MM.1S (cell line): ENCODE data around the gene CCDC150.

Experiments
- DNase-seq: peaks from one replicate; pipeline ENCODE4 v3.0.0-alpha.2; 2015
- H2AFZ ChIP-seq: fragments of 300-600 bp; sonication (generic); 2 replicates; pipeline ENCODE4 v1.6.0; 2016; ENCODE audit warnings: antibody characterized with exemption, low read length
- H3F3A ChIP-seq: fragments of 300-600 bp; sonication (generic); 2 replicates; pipeline ENCODE4 v1.6.1; 2016; ENCODE audit warnings: mild to moderate bottlenecking, antibody characterized with exemption, low read length, moderate library complexity, mixed read lengths; ENCODE audit not compliant: insufficient read depth
- H3K27ac ChIP-seq: fragments of 300-600 bp; sonication (generic); 2 replicates; pipeline ENCODE4 v1.5.1; 2016; ENCODE audit warnings: mild to moderate bottlenecking, low read length
- H3K27me3 ChIP-seq: fragments of 300-600 bp; sonication (generic); replicated peaks from 2 replicates; pipeline ENCODE4 v1.6.0; 2016; ENCODE audit warnings: low read length; ENCODE audit not compliant: insufficient read depth
- H3K36me3 ChIP-seq: fragments of 300-600 bp; sonication (generic); replicated peaks from 2 replicates; pipeline ENCODE4 v1.6.1; 2016; ENCODE audit warnings: mild to moderate bottlenecking, low read length, mixed read lengths; ENCODE audit not compliant: insufficient read depth
- H3K4me1 ChIP-seq: fragments of 300-600 bp; sonication (generic); 2 replicates; pipeline ENCODE4 v1.6.1; 2016; ENCODE audit warnings: low read length, mixed read lengths
- H3K4me2 ChIP-seq: fragments of 300-600 bp; sonication (generic); 2 replicates; pipeline ENCODE4 v1.6.0; 2016; ENCODE audit warnings: low read depth, low read length
- H3K4me3 ChIP-seq: fragments of 300-600 bp; sonication (generic); 2 replicates; pipeline ENCODE4 v1.5.1; 2016; ENCODE audit warnings: low read length, mixed read lengths
- H3K79me2 ChIP-seq: fragments of 300-600 bp; sonication (generic); 2 replicates; pipeline ENCODE4 v1.6.1; 2016; ENCODE audit warnings: mixed run types, low read length, mixed read lengths
- H3K9ac ChIP-seq: fragments of 300-600 bp; sonication (generic); 2 replicates; pipeline ENCODE4 v1.6.1; 2016; ENCODE audit warnings: low read length, mixed read lengths
- H3K9me2 ChIP-seq: fragments of 300-600 bp; sonication (generic); replicated peaks from 2 replicates; pipeline ENCODE4 v1.6.1; 2016; ENCODE audit warnings: mild to moderate bottlenecking, low read length, mixed read lengths; ENCODE audit not compliant: insufficient read depth
- H3K9me3 ChIP-seq: fragments of 300-600 bp; sonication (generic); replicated peaks from 2 replicates; pipeline ENCODE4 v1.6.1; 2016; ENCODE audit warnings: mild to moderate bottlenecking, low read length, mixed read lengths; ENCODE audit not compliant: insufficient read depth
- H4K20me1 ChIP-seq: fragments of 300-600 bp; sonication (generic); 2 replicates; pipeline ENCODE4 v1.6.1; 2016; ENCODE audit warnings: mild to moderate bottlenecking, low read length, moderate library complexity, mixed read lengths; ENCODE audit not compliant: insufficient read depth
- CTCF ChIP-seq: fragments of 300-600 bp; sonication (generic); IDR thresholded peaks from 2 replicates; pipeline ENCODE4 v1.5.1; 2016; ENCODE audit warnings: antibody characterized with exemption, low read length, mixed read lengths
- EZH2 ChIP-seq: fragments of 300-600 bp; sonication (generic); optimal IDR thresholded peaks from 2 replicates; pipeline ENCODE3; 2017; ENCODE audit warnings: low read depth, mild to moderate bottlenecking, antibody characterized with exemption, low read length, mixed read lengths
- EZH2phosphoT487 ChIP-seq: fragments of 300-600 bp; sonication (generic); IDR thresholded peaks from 2 replicates; pipeline ENCODE4 v1.6.1; 2018; ENCODE audit warnings: antibody characterized with exemption, low read length

CCDC150 gene

GRCh38 chr2:196597531-196597930, 42.0 kb upstream of the CCDC150 start:
- no peak overlapping the region for H3K4me2 ChIP-seq
- H3K4me1 ChIP-seq: no peaks in the 10 kb centered on the region
- H4K20me1 ChIP-seq: no peaks in the 10 kb centered on the region
- no peaks in the 10 kb centered on the region for H3K9me3 ChIP-seq
- H3F3A ChIP-seq: no peaks in the 10 kb centered on the region
- no peaks in the 10 kb centered on the region for H3K27me3 ChIP-seq
- H3K9me2 ChIP-seq: no peaks in the 10 kb centered on the region
- no peaks in the 10 kb centered on the region for H3K36me3 ChIP-seq
- TF ChIP-seq EZH2 (no peak), CTCF (no peak), EZH2phosphoT487 (no peak)
- no peak for DNase-seq
- no peak overlapping the region for H2AFZ ChIP-seq
- H3K9ac ChIP-seq: no peak overlapping the region
- no peaks in the 10 kb centered on the region for H3K79me2 ChIP-seq
- no peak overlapping the region for H3K27ac ChIP-seq
- no peak overlapping the region for H3K4me3 ChIP-seq

GRCh38 chr2:196598412-196598811, 41.1 kb upstream of the CCDC150 start:
- Histone ChIP-seq H3K4me2 (no peak overlapping the region), H3K27ac (no peak overlapping the region), H4K20me1 (no peaks in the 10 kb centered on the region), H3K36me3 (no peaks in the 10 kb centered on the region), H3K9me2 (no peaks in the 10 kb centered on the region), H3F3A (no peaks in the 10 kb centered on the region), H2AFZ (no peak overlapping the region), H3K79me2 (no peaks in the 10 kb centered on the region), H3K27me3 (no peaks in the 10 kb centered on the region), H3K4me3 (no peak overlapping the region), H3K9me3 (no peaks in the 10 kb centered on the region), H3K4me1 (no peaks in the 10 kb centered on the region), H3K9ac (no peak overlapping the region)
- TF ChIP-seq EZH2phosphoT487: no peak
- TF ChIP-seq CTCF: no peak
- TF ChIP-seq EZH2: no peak
- DNase-seq: no peak

DNA sequence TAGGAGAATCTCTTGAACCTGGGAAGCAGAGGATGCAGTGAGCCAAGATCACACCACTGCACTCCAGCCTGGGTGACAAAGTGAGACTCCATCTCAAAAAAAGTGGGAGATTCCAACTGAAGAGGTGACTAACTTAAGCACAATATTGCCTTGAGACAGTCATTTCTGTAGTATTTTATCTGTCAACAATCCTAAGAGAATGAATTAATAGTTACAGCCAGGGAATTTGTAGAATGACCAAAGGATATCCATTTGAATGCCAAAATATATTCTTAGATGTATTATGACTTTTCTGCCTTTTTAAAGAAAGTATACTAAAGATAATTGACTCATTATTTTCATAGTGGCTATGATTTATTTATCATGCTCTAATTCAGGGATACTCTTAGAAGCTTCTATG, 40.7 kb upstream of the CCDC150 start:
- Histone ChIP-seq H2AFZ (no peak overlapping the region), H3K9me3 (no peaks in the 10 kb centered on the region), H3K9me2 (no peaks in the 10 kb centered on the region)

More for the DNA sequence above, 40.7 kb upstream of the CCDC150 start:
- Histone ChIP-seq H4K20me1 (no peaks in the 10 kb centered on the region), H3K27ac (no peak overlapping the region), H3K36me3 (no peaks in the 10 kb centered on the region), H3K4me2 (no peak overlapping the region), H3K9ac (no peak overlapping the region), H3F3A (no peaks in the 10 kb centered on the region), H3K27me3 (no peaks in the 10 kb centered on the region), H3K79me2 (no peaks in the 10 kb centered on the region), H3K4me3 (no peak overlapping the region), H3K4me1 (no peaks in the 10 kb centered on the region)
- TF ChIP-seq EZH2phosphoT487 (no peak), EZH2 (no peak), CTCF (no peak)
- no peak for DNase-seq
